NCI-H1092 treated with DMSO at 0.1 percent for 48 hours (cell line): ENCODE measurements around the gene IBA57.

ENCODE experiments used
- DNase-seq: peaks from one replicate; lab custom pipeline; 2025; lab: John Stamatoyannopoulos, UW

IBA57 gene

DNA sequence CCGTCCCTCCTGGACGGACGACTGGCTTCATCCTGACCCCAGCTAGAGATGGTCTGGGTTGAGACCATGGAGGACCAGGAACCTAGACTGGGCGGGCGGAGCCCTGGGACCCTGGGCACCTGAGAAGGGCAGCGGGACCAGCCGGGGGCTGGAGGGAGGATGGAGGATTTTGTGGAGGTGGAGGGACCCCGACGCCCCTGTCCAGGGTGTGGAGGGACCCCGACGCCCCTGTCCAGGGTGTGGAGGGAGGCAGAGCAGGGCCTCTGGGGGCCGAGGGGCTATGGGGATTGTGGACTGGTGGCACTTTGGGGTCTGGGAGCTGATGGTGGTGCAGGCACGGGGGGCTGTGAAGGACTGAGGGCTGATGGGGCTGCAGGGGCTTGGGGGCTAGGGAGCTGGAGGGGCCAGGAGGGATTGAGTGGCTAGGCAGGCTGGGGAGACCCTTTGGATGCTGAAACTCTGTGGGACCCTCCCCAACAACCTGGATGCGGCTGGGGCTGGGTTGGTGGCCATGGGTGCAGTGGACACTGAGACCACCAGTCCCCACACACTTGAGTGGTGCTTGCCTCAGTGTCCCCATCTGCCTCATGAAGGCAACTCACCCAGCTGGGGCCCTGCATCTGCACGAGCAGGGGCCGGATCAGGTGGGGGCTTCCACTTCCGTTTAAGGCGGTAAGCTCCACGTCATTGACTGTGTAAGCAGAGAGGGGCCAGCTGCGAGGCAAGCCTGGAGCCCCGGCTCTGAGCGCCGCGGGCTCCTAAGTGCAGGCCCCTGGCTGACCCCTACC is 8.5 kb upstream of the IBA57 start:
- DNase-seq, result no peak

DNA sequence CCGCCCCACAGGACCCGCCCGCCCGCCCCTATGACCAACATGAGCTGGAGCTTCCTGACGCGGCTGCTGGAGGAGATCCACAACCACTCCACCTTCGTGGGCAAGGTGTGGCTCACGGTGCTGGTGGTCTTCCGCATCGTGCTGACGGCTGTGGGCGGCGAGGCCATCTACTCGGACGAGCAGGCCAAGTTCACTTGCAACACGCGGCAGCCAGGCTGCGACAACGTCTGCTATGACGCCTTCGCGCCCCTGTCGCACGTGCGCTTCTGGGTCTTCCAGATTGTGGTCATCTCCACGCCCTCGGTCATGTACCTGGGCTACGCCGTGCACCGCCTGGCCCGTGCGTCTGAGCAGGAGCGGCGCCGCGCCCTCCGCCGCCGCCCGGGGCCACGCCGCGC is 7.9 kb upstream of the IBA57 start:
- DNase-seq, result no peak

DNA sequence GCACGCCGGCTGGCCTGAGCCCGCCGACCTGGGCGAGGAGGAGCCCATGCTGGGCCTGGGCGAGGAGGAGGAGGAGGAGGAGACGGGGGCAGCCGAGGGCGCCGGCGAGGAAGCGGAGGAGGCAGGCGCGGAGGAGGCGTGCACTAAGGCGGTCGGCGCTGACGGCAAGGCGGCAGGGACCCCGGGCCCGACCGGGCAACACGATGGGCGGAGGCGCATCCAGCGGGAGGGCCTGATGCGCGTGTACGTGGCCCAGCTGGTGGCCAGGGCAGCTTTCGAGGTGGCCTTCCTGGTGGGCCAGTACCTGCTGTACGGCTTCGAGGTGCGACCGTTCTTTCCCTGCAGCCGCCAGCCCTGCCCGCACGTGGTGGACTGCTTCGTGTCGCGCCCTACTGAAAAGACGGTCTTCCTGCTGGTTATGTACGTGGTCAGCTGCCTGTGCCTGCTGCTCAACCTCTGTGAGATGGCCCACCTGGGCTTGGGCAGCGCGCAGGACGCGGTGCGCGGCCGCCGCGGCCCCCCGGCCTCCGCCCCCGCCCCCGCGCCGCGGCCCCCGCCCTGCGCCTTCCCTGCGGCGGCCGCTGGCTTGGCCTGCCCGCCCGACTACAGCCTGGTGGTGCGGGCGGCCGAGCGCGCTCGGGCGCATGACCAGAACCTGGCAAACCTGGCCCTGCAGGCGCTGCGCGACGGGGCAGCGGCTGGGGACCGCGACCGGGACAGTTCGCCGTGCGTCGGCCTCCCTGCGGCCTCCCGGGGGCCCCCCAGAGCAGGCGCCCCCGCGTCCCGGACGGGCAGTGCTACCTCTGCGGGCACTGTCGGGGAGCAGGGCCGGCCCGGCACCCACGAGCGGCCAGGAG is 7.2 kb upstream of the IBA57 start:
- no peak for DNase-seq

DNA sequence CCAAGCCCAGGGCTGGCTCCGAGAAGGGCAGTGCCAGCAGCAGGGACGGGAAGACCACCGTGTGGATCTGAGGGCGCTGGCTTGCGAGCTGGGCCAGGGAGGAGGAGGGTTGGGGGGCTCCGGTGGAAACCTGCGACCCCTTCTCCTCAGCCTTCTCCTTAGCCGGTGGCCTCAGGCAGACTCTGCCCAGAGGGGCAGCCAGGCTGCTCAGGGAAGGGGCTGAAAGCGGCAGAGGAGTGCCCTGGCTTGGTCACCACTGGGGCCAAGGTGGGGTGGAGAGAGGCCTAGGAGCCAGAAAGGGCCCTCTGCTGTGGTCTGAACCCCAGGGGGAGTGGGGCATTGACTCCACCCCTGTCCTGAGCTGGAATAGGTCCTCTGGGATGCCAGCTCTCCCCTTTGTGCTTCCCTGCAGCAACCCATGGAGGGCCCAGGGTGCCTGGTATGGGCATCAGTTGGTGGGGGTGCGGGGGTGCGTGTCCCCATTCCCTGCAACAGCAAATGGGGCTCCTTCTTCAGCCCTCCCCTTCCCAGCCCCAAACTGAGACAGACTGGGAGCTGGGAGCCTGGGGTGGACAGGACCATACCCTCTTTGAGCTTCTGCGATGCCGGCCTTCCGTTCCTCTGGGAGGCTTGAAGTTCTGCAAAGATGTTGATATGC is 6.5 kb upstream of the IBA57 start:
- DNase-seq, result no peak

- DNase-seq, result no peak
Measured at GRCh38 chr1:228160201-228160761, 5.3 kb upstream of the IBA57 start.

DNA sequence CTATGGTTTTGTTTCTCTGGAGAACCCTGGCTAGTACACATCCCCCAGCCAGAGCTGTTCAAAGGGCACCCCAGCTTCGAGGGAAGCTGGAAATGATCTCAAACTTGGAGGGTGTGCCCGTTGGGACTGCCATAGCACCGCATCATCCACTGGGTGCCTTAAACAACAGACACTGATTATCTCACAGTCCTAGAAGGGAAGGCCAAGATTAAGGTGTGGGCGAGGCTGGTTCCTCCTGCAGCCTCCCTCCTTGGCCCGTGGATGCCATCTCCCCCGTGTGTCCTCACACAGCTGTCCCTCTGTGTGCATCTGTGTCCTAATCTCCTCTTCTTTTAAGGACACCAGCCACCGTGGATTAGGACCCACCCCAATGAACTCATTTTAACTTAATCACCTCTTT is 4.2 kb upstream of the IBA57 start:
- no peak for DNase-seq

- DNase-seq, result no peak
Measured at GRCh38 chr1:228161866-228162265, 3.7 kb upstream of the IBA57 start.

- no peak for DNase-seq
Measured at GRCh38 chr1:228162286-228163006, 3.2 kb upstream of the IBA57 start.

GRCh38 chr1:228163007-228163753 is 2.4 kb upstream of the IBA57 start:
- no peak for DNase-seq

GRCh38 chr1:228163776-228164519 is 1.7 kb upstream of the IBA57 start:
- no peak for DNase-seq

GRCh38 chr1:228164561-228165371 is 838 bp upstream of the IBA57 start:
- DNase-seq, result no peak

DNA sequence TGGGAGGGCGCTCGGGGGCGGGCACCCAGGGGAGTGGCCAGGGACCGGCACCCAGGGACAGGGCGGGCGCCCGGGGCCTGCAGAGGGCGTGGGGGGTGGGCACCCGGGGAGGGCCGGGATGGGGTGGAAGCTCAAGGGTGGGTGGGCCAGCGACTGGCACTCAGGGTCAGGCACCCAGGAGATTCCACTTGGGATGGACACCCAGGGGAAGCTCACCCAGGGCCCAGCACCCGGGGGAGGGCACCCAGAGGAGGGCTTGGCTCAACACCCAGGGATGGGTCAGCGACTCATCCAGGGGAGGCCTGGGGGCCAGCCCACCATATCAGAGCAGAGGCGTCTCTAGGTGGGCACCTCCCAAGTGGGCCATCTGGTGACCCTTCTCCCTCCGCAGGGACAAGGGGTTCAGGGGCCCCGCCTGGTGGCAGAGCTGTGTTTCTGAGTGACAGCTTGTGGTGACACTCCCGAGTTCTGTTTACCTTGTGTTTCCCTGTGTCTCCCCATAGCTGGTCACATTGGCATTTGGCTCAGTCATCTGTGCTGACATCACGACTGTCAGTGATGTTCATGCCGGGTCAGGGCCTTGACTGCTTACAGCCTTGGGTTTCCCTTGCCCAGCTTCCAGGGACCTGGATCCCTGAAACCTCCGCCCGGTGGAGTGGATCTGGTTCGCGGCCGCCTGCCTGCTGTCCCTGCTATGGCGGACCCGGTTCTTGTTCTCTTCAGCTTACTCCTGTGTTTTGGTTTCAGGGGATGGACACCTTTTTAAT is 749 bp downstream of the IBA57 start:
- DNase-seq, result peak; percentile 72

DNA sequence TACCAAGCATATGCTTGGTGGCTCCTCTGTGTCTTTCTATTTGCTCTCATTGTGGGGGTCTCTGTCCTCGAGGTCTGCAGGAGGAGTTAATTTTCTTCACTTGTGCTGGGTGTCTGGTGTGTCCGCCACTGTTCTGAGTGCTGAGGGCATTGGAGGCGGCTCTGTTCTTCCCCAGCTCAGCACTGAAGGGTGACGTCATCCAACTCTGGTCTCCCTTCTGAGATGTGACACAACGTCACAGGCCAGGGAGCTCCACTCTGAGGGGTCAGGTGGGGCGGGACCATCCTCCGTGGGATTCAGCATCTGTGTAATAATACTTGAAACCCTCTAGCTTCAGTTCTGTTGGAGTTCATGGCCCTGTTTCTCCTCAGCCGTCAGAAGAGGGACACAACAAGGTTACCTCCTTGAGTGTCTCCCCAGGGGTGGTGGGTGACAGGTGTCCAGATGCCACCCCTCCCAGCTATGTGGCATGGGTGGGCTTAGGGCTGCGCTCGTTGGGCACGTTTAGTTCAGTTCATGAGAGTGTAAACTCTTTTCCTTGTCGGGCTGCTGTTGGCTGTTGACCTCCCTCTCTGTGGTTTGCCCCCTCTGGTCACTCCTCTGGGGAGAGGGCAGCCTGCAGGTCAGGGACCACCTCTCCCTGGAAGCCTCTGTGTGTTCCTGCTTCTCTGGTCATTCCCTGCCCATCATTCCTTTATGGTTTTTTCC is 3.1 kb downstream of the IBA57 start:
- no peak for DNase-seq

DNA sequence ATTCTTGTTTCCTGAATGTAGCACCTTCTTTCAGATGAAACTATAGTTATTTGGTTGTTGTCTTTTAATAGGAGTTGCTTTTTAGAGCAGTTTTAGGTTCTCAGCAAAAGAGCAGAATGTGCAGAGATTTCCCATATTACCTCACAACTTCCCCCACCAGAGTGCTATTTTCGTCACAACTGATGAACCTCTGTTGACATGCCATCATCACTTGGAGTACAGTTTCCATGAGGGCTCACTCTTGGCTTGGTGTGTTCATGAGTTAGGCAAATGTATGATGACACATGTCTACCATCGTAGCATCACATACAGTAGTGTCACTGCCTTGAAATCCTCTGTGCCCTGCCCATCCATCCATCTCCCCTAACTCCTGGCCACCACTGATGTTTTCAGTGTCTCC is 3.7 kb downstream of the IBA57 start:
- no peak for DNase-seq

DNA sequence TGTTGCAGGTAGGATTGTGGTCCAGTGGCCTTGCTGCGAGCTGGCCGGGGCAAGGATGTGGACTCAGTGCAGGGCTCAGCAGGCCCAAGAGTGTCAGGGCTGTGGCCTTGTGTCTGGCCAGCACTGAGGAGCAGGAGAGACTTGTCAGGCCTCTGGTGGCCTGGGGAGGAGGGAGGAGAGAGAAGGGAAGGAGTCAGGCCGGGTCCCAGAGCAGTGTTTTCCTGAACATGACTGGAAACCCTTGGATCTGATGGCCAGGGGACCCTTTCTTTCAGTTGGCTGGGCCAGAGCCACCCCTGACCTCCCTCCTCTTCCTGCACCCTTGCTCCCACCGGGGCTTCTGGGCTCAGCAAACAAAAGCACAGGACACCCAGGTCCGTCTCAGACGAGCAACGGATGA is 5.1 kb downstream of the IBA57 start:
- no peak for DNase-seq

GRCh38 chr1:228171221-228171891 is 5.8 kb downstream of the IBA57 start:
- DNase-seq, result no peak
